ENCODE measurements around the gene HAPLN1. TPM values are rescaled to one million over a fixed set of nuclear protein-coding genes. Genes with fewer than 3 reads are reported as not detected.

HAPLN1 gene
- total and polyA plus RNA-seq, 2 of the 8 experiments (the other 6 are each of a cell fraction or from before 2014, with no cell fraction given) = 0.56 to 2.1 TPM

GRCh38 chr5:83714810-83715209 is 5.8 kb downstream of the HAPLN1 start (continued):
- TF ChIP-seq, protein P1, sequence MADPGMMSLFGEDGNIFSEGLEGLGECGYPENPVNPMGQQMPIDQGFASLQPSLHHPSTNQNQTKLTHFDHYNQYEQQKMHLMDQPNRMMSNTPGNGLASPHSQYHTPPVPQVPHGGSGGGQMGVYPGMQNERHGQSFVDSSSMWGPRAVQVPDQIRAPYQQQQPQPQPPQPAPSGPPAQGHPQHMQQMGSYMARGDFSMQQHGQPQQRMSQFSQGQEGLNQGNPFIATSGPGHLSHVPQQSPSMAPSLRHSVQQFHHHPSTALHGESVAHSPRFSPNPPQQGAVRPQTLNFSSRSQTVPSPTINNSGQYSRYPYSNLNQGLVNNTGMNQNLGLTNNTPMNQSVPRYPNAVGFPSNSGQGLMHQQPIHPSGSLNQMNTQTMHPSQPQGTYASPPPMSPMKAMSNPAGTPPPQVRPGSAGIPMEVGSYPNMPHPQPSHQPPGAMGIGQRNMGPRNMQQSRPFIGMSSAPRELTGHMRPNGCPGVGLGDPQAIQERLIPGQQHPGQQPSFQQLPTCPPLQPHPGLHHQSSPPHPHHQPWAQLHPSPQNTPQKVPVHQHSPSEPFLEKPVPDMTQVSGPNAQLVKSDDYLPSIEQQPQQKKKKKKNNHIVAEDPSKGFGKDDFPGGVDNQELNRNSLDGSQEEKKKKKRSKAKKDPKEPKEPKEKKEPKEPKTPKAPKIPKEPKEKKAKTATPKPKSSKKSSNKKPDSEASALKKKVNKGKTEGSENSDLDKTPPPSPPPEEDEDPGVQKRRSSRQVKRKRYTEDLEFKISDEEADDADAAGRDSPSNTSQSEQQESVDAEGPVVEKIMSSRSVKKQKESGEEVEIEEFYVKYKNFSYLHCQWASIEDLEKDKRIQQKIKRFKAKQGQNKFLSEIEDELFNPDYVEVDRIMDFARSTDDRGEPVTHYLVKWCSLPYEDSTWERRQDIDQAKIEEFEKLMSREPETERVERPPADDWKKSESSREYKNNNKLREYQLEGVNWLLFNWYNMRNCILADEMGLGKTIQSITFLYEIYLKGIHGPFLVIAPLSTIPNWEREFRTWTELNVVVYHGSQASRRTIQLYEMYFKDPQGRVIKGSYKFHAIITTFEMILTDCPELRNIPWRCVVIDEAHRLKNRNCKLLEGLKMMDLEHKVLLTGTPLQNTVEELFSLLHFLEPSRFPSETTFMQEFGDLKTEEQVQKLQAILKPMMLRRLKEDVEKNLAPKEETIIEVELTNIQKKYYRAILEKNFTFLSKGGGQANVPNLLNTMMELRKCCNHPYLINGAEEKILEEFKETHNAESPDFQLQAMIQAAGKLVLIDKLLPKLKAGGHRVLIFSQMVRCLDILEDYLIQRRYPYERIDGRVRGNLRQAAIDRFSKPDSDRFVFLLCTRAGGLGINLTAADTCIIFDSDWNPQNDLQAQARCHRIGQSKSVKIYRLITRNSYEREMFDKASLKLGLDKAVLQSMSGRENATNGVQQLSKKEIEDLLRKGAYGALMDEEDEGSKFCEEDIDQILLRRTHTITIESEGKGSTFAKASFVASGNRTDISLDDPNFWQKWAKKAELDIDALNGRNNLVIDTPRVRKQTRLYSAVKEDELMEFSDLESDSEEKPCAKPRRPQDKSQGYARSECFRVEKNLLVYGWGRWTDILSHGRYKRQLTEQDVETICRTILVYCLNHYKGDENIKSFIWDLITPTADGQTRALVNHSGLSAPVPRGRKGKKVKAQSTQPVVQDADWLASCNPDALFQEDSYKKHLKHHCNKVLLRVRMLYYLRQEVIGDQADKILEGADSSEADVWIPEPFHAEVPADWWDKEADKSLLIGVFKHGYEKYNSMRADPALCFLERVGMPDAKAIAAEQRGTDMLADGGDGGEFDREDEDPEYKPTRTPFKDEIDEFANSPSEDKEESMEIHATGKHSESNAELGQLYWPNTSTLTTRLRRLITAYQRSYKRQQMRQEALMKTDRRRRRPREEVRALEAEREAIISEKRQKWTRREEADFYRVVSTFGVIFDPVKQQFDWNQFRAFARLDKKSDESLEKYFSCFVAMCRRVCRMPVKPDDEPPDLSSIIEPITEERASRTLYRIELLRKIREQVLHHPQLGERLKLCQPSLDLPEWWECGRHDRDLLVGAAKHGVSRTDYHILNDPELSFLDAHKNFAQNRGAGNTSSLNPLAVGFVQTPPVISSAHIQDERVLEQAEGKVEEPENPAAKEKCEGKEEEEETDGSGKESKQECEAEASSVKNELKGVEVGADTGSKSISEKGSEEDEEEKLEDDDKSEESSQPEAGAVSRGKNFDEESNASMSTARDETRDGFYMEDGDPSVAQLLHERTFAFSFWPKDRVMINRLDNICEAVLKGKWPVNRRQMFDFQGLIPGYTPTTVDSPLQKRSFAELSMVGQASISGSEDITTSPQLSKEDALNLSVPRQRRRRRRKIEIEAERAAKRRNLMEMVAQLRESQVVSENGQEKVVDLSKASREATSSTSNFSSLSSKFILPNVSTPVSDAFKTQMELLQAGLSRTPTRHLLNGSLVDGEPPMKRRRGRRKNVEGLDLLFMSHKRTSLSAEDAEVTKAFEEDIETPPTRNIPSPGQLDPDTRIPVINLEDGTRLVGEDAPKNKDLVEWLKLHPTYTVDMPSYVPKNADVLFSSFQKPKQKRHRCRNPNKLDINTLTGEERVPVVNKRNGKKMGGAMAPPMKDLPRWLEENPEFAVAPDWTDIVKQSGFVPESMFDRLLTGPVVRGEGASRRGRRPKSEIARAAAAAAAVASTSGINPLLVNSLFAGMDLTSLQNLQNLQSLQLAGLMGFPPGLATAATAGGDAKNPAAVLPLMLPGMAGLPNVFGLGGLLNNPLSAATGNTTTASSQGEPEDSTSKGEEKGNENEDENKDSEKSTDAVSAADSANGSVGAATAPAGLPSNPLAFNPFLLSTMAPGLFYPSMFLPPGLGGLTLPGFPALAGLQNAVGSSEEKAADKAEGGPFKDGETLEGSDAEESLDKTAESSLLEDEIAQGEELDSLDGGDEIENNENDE (IDR thresholded peaks at IDR 0.05; ENCODE audit: insufficient replicate concordance, low read length) = no peak
- no peak for TF ChIP-seq YY1 (IDR thresholded peaks at IDR 0.05; ENCODE audit: low read depth, low read length)
- no peak for TF ChIP-seq SP4 (IDR thresholded peaks at IDR 0.05; ENCODE audit: low read length)
- TF ChIP-seq EZH2 (IDR thresholded peaks at IDR 0.05; ENCODE audit: low read depth, low read length, severe bottlenecking) = no peak
- no peak for TF ChIP-seq BACH1 (IDR thresholded peaks at IDR 0.05; ENCODE audit: low read length)
- no peak for TF ChIP-seq MAFK (IDR thresholded peaks at IDR 0.05; ENCODE audit: low read depth, low read length)
- TF ChIP-seq POU5F1 (IDR thresholded peaks at IDR 0.05; ENCODE audit: low read depth, low read length) = no peak
- TF ChIP-seq, protein P2, sequence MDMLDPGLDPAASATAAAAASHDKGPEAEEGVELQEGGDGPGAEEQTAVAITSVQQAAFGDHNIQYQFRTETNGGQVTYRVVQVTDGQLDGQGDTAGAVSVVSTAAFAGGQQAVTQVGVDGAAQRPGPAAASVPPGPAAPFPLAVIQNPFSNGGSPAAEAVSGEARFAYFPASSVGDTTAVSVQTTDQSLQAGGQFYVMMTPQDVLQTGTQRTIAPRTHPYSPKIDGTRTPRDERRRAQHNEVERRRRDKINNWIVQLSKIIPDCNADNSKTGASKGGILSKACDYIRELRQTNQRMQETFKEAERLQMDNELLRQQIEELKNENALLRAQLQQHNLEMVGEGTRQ (IDR thresholded peaks at IDR 0.05; ENCODE audit: low read length) = no peak
- no peak for TF ChIP-seq RNF2 (IDR thresholded peaks at IDR 0.05; ENCODE audit: borderline replicate concordance, low read depth, low read length, missing control alignments, poor library complexity, severe bottlenecking)
- TF ChIP-seq GABPA (IDR thresholded peaks at IDR 0.05; ENCODE audit: borderline replicate concordance, insufficient read depth, low read length) = no peak
- no peak for TF ChIP-seq RFX5 (IDR thresholded peaks at IDR 0.05; ENCODE audit: borderline replicate concordance, low read depth, low read length)
